Astrocyte (in vitro differentiated cells and primary cell): ENCODE results near the gene CREB5.

Experiments used
- EZH2 ChIP-seq: IDR thresholded peaks from 2 replicates; pipeline ENCODE4 v1.6.1; 2012; ENCODE audit warnings: mild to moderate bottlenecking, low read length, inconsistent platforms; ENCODE audit not compliant: insufficient read depth
- TF ChIP-seq, protein P1 (sequence below): IDR thresholded peaks from 2 replicates; pipeline ENCODE4 v1.5.1; 2011; ENCODE audit warnings: low read depth, mild to moderate bottlenecking, inconsistent platforms, low read length, moderate library complexity; ENCODE audit not compliant: insufficient read depth

DNA sequence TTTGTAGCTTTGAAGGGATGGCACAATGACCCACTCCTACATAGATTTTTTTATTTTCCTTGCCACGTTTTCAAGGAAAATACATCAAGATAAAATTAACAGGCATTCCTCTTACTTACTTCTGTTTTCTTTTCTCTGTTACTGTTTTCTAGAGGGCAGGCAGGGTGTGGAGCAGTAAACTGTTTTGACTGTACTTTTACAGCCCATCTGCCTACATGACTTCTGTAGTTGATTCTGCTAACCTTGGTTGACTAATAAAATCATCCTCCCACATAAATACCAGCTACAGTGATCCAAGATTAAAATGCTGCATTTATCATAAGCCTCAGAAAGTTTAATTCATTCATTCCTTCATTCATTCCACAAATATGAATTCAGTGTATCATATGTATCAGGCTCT is 387.3 kb downstream of the CREB5 start:
- TF ChIP-seq, protein P1, sequence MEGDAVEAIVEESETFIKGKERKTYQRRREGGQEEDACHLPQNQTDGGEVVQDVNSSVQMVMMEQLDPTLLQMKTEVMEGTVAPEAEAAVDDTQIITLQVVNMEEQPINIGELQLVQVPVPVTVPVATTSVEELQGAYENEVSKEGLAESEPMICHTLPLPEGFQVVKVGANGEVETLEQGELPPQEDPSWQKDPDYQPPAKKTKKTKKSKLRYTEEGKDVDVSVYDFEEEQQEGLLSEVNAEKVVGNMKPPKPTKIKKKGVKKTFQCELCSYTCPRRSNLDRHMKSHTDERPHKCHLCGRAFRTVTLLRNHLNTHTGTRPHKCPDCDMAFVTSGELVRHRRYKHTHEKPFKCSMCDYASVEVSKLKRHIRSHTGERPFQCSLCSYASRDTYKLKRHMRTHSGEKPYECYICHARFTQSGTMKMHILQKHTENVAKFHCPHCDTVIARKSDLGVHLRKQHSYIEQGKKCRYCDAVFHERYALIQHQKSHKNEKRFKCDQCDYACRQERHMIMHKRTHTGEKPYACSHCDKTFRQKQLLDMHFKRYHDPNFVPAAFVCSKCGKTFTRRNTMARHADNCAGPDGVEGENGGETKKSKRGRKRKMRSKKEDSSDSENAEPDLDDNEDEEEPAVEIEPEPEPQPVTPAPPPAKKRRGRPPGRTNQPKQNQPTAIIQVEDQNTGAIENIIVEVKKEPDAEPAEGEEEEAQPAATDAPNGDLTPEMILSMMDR: no peak
- no peak for TF ChIP-seq EZH2
